NCI-H2196 (cell line): Measurements from ENCODE around the gene KLHL22.
"Not testable (repeated sequence)": the region's sequence is repeated elsewhere in the genome, so short reads cannot be mapped to it uniquely, and the experiment has no call there.

Source experiments
- DNase-seq: peaks from one replicate; lab custom pipeline; 2025; ENCODE audit not compliant: unreplicated experiment; lab: John Stamatoyannopoulos, UW

The KLHL22 gene

DNA sequence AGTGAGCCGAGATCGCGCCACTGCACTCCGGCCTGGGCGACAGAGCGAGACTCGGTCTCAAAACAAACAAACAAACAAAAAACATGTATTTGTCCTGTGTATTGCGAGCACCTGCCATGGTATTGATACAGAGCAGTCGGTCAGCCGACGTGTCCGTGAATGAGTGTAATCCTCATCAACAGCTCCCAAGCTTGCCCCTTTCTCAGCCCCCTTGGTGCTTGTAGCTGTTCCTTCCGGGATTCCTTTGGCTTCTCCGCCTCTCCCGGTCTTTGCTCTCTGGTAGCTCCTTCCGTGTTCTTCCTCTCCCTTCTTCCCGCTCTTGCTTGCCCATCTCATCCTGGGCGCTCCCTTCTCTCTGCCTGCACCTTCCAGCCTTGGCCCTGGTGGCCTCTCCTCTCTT lies 90.7 kb downstream of the KLHL22 start:
- no peak for DNase-seq

DNA sequence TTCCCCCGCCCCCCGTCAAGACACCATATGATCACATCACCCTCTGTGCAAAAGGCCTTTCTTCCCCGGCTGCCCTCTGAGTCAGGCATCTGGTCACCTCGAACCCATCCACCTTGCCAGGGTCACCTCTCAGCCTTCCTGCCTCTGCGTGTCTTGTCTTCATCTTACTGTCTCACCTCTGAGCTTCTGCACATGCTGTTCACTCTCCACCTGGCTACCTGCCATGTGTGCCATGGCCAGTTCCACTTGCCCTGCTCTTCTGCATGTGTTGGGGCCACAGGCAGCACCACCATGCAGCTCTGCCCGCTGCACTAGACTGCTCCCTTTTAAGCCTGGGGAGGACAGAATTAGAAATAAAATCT lies 91.8 kb downstream of the KLHL22 start:
- no peak for DNase-seq

DNA sequence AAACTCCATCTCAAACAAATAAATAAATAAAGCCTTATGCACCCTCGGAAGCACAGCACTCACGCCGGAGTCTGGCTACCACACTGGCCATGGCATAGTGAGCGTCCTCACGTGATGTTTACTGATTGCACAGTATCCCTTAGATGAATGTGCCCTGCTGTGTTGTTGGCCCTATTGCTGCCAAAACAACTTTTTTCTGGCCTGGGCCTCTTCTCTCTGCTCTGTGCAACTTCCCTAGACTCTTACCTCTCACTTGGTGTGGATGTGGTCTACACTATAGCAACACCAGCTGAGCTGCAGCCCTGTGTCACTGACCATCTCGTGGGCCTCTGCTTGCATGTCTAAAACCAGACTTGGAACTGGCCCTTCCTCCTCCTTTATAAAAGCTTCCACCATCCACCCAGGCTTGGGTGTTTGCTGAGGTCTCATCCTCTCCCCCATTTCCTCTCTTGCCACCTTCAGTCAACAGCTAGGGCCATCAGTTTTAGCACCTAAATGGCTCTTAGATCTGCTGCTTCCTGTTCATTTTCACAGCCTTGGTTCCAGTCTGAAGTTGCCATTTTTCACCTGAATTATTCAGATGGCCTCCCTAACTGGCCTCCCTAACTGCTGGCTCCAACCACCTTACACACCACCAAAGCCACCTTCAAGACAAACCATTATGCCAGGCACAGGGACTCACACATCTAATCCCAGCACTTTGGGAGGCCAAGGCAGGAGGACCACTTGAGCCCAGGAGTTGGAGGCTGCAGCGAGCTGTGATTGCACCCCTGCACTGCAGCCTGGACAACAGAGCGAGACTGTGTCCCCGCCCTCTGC lies 92.4 kb downstream of the KLHL22 start:
- no peak for DNase-seq

DNA sequence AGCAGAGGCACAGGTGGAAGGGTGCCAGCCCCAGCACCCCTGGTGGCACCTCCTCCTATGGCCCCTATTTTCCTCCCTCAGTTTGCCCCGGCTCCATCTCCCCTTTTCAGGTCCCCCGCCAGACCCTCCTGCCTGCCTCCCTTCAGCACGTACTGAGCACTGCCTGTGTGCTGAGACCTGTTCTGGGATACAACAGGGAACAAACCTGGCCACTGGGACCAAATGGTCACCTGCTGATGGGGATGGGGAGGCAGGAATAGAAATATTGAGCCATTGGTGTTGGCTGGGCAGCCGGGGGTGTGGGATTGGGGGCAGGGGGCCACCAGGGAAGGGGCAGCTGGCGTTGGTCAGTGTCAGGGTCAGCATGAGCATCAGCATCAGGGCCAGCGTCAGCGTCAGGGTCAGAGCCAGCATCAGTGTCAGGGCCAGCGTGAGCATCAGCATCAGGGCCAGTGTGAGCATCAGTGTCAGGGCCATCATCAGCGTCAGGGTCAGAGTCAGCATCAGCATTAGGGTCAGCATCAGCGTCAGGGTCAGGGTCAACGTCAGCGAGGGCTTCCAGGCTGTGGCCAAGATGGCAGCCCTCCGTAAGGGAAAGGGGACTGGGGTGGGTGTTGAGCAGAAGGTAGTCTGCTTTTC lies 94.1 kb downstream of the KLHL22 start:
- DNase-seq: no peak

DNA sequence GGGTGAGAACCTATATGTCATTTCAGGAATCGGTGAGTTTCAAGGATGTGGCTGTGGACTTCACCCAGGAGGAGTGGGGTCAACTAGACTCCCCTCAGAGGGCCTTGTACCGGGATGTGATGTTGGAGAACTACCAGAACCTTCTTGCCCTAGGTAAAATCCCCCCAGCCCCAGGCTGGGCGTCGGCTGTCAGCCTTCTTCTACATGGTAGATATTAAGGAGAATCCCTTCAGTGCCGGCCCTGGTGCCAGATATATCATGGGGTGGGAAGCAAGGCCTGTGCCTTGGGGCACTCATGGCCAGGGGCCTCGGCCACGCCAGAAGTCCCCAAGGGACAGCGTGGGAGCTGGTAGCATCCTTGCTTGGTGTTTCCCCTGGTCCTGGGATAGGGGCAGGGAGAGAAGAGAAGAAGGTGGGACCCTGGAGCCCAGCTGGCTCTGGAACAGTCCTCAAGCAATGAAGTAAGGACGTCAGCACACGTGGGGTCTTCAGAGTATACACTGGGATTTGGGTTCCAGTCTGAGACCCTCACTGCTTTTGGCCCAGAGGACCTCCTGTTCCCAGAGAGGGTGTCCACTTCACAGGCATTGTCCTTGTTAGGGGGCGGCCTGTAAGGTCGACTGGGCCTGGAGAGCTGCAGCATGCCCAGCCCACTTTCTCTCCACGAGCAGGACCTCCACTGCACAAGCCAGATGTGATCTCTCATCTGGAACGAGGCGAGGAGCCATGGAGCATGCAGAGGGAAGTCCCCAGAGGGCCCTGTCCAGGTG lies 94.8 kb downstream of the KLHL22 start:
- no peak for DNase-seq

DNA sequence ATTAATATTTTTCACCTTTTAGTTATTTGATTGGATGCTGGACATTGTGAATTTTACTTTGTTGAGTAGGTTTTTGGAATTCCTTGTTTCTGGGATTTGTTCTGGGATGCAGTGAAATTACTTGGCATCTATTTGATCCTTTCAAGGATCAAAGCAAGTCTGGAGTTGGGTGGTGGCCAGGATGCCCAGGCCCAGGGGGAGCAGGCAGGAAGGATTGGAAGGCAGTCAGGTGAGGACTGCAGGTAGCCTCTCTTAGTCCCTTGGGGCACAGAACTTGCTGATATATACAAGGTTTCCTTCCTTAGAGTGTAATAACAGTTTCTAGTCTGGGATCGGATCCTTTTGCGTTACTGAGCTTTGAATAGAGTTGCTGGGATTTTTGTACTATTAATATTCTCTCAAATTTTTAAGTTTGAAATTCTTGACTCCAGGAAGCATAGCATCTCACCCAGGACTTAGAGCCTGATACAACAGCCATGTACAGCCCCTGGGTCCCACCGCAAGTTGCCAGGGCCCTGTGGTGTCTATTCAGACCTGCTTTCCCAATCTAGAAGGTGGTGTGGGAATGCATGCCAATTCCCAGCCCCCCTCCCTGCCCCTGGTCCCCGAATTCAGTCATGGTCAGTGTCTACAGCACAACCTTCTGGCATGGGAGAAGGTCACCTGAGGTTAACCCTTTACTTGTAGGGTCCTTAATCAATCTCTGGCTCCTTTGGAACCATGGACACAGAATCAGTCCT lies 95.6 kb downstream of the KLHL22 start:
- DNase-seq: no peak

DNA sequence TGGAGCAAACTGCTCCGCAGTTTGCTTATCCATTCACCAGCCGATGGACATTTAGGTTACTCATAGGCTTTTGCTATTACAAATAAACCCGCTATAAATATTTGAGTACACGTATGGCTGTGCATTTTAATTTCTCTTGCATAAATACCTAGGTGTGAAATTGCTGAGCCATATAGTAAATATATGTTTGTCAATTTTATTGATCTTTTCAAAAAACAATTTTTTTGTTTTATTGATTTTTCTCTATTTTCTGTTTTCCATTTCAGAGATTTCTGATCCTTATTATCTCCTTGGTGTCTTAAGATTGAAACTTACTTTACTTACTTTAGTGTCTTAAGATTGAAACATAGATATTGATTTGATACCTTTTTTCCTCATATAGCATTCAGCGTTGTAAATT lies 97.2 kb downstream of the KLHL22 start:
- DNase-seq: no peak

DNA sequence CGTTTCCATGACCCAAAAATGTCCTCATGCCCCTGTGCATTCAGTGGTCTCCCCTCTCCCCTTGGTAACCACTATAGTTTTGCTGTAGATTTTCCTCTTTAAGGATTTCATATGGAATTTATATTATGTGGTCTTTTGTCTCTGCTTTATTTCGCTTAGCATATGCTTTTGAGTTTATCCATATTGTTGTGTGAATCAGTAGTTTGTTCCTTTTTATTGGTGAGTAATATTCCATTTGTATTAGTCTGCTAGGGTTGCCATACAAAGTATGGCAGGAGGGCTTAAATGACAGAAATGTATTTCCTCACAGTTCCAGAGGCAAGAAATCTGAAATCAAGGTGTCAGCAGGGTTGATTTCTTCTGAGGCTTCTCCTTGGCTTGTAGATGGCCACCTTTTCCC lies 98.1 kb downstream of the KLHL22 start:
- DNase-seq: no peak

DNA sequence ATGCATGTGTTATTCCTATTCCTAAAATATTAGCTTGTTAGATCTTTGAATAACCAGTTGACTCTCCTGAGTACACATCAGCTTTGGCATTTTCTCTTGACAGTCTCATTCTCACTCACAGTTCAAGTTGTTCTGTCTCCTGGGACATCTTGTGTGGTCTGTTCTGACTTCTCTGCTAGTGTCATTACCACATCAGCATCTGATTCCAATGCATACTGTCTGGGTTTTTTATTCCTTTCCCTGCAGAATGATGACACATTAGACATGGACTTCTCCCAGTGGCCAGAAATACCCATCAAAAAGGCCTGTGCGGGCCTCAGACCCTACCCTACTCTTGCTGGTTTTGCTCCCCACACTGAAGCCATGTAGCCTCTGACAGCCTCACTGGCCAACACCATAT lies 99.0 kb downstream of the KLHL22 start:
- DNase-seq: no peak

DNA sequence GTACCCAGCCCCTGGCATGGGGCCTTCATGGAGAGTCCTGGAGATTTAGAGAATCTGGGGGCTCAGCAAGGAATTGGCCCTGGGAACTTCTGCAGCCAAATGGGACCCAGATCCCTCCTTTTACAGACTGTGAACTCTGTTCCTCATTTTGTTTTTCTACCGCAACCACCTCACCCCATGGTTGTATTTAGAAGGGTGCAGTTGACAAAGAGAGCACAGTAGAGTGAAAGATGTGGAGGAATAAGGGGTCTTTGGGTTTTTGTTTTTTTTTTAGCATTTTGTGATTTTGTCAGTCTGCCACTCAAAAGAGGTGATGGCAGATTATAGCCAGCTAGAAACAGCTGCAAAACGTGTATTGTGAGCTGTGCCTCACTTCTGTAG lies 99.7 kb downstream of the KLHL22 start:
- no peak for DNase-seq

DNA sequence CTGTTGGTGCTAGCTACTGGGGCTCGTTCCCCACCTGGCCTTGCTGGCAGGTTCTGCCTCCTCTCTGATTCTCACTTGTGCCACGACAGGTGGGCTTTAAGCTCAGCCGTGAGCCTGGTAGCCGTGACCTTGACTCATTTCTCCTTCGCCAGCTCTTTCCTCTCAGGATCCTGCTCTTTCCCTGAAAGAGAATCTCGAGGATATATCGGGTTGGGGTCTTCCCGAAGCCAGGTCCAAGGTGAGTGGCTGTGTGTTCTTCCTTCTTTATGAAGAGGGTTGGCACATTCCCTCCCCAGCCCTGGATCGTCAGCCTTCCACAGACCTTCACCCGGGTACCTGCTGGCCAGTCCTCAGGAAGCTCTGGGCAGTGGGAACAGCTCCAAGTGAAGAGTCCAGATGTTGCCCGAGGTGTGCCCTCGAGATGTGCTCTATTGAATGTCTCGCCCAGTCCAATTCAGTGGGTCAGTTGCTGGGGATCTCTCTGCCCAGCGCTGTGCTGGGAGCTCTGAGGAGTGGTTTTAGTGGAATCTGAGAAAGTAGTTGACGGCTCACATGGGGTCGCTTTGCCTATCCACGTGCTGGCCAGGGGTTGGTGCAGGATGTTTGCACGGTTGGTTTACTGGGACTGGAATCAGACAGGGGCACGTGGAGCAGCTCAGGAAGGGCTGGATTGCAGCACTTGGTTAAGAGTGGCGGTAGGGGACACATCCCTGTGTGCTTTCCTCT lies 100.3 kb downstream of the KLHL22 start:
- DNase-seq: no peak

DNA sequence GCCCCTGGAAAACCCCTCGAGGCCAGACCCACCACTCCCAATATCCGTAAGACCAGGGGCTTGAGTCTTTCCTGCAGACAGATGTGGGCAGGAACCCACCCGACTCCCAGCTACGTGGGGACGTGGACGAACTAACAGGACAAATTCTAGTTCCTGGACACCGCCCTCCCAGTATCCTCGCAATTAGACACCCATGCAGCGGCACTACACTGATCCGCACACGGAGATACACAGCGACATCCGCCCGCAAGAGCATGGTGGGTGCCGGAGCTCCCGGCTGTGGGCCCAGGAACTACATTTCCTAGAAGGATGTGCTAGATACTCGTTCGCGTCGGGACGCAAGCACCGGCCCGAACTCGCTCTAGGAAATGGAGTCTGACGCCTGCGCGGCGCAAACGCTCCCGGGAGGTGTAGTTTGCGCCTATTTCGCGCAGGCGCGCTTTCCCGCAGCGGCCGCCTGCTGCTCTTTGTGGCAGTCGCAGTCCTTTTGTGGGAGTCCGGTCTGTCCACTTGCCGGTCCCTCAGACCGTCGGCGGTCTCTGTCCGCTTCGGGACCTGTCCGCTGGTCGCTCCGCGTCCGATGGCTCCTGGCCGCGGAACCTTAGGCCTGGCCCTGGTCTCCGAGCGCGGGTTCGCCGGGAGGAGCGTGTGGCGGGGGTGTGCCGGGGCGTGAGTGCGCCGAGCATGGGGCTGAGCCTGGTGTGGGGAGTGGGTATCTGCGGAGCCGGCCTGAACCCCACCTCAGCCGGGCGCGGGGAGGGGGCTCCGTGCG lies 101.7 kb downstream of the KLHL22 start, which contains the start of gene ZNF74:
TSS of gene ZNF74 (plus strand) at position 447 of the 772 bp plus-strand sequence. CDS start 478 bp downstream, outside the sequence.
- peak; percentile 80 for DNase-seq

DNA sequence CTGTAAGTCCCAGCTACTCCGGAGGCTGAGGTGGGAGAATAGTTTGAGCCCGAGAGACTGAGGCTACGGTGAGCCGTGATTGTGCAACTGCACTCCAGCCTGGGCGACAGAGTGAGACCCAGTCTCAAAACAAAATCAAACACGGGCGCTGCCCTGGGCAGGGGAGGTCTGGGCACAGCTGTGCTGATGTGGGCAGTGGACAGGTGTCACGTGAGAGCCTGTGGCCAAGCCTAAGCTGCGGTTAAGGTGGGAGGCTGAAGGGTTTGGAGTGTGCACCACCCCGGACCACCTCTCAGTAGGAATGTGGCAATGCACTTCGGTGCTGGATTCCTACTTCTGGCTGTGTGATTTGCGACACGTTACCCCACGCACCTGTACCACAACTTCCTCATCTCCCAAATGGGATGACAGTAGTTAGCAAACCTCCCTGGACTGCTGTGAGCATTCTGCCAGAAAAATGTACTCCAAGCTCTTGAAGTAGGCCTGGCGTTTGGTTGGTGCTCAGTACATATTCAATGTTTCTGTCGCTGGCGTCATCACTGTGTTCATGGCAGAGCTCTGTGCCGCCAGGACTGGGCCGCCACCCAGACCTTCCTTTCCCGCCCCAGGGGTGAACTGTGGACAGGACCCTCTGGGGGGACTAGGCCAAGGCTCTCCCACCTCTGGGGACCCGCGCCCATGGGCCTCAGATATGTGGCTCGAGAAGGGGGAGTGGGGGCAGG lies 102.5 kb downstream of the KLHL22 start:
- no peak for DNase-seq

DNA sequence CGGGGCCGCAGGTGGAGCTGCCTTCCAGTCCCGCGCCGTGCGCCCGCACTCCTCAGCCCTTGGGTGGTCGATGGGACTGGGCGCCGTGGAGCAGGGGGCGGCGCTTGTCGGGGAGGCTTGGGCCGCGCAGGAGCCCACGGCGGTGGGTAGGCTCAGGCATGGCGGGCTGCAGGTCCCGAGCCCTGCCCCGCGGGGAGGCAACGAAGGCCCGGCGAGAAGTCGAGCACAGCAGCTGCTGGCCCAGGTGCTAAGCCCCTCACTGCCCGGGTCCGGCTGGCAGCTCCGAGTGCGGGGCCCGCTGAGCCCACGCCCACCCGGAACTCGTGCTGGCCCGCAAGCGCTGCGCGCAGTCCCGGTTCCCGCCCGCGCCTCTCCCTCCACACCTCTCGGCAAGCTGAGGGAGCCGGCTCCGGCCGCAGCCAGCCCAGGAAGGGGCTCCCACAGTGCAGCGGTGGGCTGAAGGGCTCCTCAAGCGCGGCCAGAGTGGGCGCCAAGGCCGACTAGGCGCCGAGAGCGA lies 103.2 kb downstream of the KLHL22 start:
- DNase-seq: not testable (repeated sequence)
